ENCODE results near the gene LMNB1. TPM values are rescaled to one million over a fixed set of nuclear protein-coding genes. Genes with fewer than 3 reads are reported as not detected.
A peak's percentile ranks its signal among the peaks of the same experiment; 100 is the strongest.
"Not testable (repeated sequence)": the region's sequence is repeated elsewhere in the genome, so short reads cannot be mapped to it uniquely, and the experiment has no call there.

Gene LMNB1
- total RNA-seq, 2 donors from 2014 or later: 3.7 to 6.2 TPM

- ATAC-seq (peak; percentile 45 to 50), DNase-seq (peak; percentile 56)
- intact Hi-C loops (cut with DNase I): no loop called here
These were observed 480 bp downstream of the LMNB1 start for GRCh38 chr5:126777257-126777974.

- intact Hi-C loops (cut with DNase I): loop anchor here (2.0 kb wide), 2 partner anchors 101 to 103 kb away; no protein-coding TSS in a partner anchor
- ATAC-seq: peak; percentile 72 to 88
- peak; percentile 91 for DNase-seq
These were observed 1.2 kb downstream of the LMNB1 start for GRCh38 chr5:126777975-126778674.

DNA sequence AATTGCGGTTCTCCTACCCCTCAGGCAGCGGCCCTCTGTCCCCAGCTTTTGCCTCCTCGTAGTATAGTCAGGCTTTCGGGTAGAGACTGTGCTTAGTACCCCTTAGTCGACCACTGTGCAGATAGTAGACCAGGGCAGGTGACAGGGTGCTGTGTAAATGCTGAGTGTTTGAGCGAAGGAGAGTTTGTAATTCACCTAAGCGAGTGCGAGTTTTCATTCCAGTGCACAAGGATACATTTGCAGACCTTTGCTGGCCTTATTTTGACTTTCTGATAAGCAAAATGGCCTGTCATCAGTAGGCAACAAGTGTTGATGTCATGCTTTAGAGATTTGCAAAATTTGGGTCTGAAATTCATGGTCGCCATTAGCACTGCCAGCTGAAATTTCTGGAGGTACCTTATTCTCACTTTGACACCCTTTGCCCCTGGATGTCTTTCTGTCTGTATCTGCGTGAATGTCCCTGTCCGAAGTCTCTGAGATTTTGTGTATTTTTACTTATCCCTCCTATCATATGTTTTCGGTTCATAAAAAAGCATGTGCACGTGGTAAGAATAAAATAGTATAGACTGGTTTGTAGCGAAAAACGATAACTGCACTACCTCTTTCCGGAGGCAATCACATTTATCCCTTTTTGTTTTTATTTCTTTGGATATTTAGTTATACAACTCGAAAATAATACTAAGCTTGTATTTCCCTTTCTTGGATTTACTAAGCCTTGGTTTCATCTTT is 1.9 kb downstream of the LMNB1 start:
- ATAC-seq (no peak), DNase-seq (no peak)
- intact Hi-C loops (cut with DNase I): loop anchor here (2.0 kb wide), 2 partner anchors 102 to 104 kb away; no protein-coding TSS in a partner anchor

DNA sequence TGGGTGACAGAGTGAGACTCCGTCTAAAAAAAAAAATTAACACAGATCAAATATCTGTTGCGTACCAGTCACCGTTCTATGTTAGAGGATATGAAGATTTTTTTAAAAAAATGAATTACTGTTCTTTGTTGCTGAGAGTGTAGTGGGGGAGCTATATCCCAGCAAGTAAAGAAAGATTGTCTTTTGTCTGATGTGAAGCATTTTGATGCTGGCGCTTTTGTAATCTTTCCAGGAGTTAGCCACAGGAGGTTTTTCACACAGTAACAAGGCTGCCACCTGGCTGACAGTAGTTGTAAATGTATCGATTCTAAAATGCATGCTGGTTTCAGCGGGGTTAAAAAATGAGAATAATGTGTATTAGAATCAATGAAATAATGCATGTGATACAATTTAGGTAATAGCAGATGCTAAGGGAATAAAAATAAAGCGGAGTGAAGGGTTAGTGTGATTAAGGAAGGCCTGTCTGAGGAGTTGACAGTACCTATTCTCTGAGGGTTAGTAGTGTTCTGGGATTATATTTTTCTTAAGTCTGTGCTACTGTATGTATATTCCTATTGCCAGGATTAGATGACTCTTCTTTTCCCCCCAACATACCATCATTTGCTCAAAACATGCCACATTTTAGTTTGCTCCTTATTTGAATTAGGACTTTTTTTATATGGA is 3.4 kb downstream of the LMNB1 start:
- intact Hi-C loops (cut with DNase I): loop anchor here (5.0 kb wide), 1 partner anchor 123 kb away; no protein-coding TSS in a partner anchor

GRCh38 chr5:126788409-126788808 is 11.5 kb downstream of the LMNB1 start:
- DNase-seq; intact Hi-C loops (cut with DNase I); ATAC-seq: not testable (repeated sequence)

More for the DNA sequence above, 3.4 kb downstream of the LMNB1 start:
- ATAC-seq (no peak), DNase-seq (peak; percentile 40)

- ATAC-seq (no peak), DNase-seq (no peak)
- intact Hi-C loops (cut with DNase I): no loop called here
These were observed 16.2 kb downstream of the LMNB1 start for GRCh38 chr5:126793097-126793496.

DNA sequence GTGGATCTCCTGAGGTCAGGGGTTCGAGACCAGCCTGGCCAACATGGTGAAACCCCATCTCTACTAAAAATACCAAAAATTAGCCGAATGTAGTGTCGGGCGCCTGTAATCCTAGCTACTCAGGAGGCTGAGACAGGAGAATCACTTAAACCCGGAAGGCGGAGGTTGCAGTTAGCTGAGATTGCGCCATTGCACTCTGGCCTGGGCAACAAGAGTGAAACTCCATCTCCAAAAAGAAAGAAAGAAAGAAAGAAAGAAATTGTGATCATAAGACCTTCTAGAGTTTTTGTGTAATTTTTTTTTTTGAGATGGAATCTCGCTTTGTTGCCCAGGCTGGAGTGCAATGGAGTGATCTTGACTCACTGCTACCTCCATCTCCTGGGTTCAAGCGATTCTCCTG is 16.7 kb downstream of the LMNB1 start:
- DNase-seq; ATAC-seq; intact Hi-C loops (cut with DNase I): not testable (repeated sequence)

GRCh38 chr5:126794157-126794828 is 17.4 kb downstream of the LMNB1 start:
- intact Hi-C loops (cut with DNase I): no loop called here
- DNase-seq: no peak

DNA sequence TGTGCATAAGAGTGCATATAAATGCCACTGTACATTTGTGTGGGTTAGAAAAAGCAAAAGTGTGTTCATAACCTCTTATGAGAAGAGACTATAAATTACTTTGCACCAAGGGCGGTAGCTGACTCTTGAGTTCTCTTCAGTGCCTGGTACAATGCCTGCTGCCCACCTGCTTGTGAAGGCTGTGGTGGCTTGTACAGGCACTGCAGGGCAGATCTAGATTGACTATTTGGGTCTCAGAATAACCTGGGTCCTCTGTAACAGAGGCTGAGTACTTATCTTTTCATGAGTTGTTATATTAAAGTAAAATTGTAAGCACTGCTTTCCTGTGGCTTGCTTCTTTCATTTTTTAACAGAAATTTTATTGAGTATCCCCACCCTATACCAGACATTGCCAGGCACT is 22.8 kb downstream of the LMNB1 start:
- ATAC-seq (no peak), DNase-seq (no peak)
- intact Hi-C loops (cut with DNase I): no loop called here

More at GRCh38 chr5:126794157-126794828, 17.4 kb downstream of the LMNB1 start:
- peak in 1 of 2 donors; percentile 47 for ATAC-seq

GRCh38 chr5:126801174-126801991 is 24.4 kb downstream of the LMNB1 start:
- ATAC-seq (no peak), DNase-seq (no peak)
- intact Hi-C loops (cut with DNase I): no loop called here

DNA sequence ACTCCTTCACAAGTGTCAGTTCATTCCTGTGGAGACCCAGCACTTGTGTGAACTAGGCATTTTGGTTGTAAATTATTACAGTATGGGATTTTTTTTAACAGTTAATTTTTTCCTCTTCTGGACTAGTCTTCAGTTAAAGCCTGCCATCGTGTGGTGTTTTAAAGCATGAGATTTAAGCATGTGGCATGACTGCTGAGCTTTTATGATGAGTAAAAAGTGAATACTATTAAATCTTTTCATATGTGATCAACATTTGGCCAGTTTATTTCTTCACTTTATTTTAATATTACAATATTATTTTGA is 25.0 kb downstream of the LMNB1 start:
- peak in 1 of 2 donors; percentile 33 for ATAC-seq
- intact Hi-C loops (cut with DNase I): no loop called here

GRCh38 chr5:126805063-126805462 is 28.1 kb downstream of the LMNB1 start:
- ATAC-seq: peak; percentile 19 to 47
- intact Hi-C loops (cut with DNase I): no loop called here
- DNase-seq: no peak

More for the DNA sequence above, 25.0 kb downstream of the LMNB1 start:
- no peak for DNase-seq

DNA sequence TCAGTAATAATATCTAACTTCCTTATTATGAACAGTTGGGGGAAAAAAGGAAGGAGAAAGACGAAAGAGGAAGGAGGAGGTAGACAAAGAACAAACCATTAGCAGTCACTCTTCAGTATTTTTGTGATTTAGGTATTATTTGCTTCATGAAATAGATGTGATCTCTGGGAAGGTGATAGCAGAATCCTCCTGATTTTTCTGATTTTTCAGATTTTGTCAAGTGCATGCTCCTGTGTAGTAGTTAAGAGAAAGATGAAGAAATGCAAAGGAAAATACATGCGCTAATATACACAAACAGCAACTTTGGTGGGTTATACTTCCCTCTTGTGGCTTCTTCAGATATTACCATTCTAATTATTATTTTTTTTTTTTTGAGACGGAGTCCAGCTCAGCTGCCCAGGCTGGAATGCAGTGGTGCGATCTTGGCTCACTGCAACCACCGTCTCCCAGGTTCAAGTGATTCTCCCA is 31.6 kb downstream of the LMNB1 start:
- ATAC-seq (peak in 1 of 2 donors; percentile 22), DNase-seq (no peak)
- intact Hi-C loops (cut with DNase I): no loop called here

- ATAC-seq: no peak
- intact Hi-C loops (cut with DNase I): no loop called here
- DNase-seq: no peak
These were observed 33.0 kb downstream of the LMNB1 start for GRCh38 chr5:126809916-126810315.

DNA sequence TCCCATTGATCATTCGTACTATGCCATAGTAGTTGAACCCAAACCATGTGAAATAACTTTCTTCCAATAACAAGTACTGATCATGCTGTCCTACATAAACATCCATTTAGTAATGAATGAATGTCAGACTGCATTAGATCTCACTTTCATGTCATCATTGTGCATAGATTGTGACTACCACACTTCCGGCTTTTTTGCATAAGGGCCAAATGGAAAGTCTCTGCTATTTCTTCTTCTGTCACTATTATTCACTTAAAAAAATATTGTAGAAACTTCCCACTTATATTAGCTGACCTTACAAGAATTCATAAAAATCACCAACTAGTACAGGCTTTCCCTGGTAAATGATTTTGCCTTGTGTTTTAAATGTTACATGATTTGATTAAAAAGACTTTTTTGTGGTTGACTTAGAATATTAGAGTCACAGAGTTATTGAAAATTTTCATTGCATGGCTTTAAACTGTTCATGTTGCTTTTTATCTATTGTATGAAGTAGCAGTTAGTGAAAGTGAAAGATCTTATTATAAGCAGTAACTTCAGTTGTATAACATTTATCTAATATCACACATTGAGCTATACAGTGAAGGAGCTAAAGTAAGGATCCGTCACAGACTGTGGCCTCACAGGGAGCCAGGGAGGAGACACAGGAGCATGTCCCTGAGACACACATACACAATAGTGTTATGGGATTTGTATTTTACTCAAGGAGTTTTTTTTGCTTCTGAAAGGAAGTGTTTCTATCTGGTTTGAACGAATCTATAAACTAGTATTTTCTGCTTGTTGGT is 33.9 kb downstream of the LMNB1 start:
- intact Hi-C loops (cut with DNase I): no loop called here
- peak in 1 of 2 donors; percentile 7 for ATAC-seq
- DNase-seq: no peak

DNA sequence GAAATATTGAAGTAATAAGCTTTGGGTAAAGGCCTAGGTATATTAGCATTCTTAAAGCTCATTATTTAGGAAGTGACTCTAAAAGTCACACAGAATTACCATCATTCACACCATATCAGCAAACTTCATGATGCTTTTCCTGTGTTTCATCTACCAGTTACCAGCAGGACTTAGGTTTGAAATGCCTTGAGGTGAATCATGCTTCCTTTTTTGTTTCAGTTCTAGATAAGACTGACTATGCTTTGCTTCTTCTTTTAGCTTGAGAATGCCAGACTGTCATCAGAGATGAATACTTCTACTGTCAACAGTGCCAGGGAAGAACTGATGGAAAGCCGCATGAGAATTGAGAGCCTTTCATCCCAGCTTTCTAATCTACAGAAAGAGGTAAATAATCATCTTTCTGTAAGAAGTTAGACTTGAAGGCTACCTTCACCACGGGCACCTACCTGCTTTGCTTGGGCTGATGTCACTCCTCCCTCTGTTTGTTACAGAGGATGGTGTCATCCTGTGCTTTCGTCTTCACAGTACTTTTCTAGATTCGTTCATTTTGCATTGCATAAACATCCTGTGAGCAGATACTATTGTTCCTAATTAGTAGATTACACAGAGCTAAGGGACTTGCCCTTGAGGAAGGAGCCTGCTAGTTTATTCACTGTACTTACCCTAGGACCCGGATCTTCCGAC is 34.7 kb downstream of the LMNB1 start:
- intact Hi-C loops (cut with DNase I): no loop called here
- ATAC-seq (peak; percentile 75 to 91), DNase-seq (no peak)

DNA sequence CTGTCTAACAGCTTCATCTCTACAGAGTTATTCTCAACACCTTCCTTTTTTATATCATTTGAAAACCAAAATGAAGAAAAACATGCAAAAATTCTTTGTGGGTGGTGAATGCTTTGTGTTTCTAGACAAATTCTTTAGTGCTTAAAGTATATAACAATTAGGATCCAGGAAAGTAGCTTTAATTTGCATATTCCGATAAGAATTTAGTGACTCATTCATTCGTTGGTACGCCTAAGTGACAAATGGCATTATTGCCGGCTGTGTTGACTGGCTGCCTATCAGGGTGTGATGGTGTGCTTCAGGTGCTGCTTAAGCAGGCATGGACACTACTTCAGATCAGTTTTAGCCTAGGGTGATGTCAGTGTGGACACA is 35.2 kb downstream of the LMNB1 start:
- ATAC-seq: peak in 1 of 2 donors; percentile 38
- no peak for DNase-seq
- intact Hi-C loops (cut with DNase I): no loop called here

Measured in left cardiac atrium (tissue), 4 donors.